Astrocyte of the cerebellum (primary cell): ENCODE measurements around the gene GALK2.

ENCODE experiments used
- DNase-seq: peaks from one replicate; pipeline ENCODE4 v3.0.0-alpha.2; 2011; ENCODE audit warnings: low read depth
- H3K4me3 ChIP-seq: 2 replicates; pipeline ENCODE4 v1.5.1; 2011; ENCODE audit warnings: mild to moderate bottlenecking, low read depth, low read length, moderate library complexity
- in situ Hi-C: cut with HindIII; loops from 2 replicates; pipeline ENCODE4 v1.10.0; 2017; ENCODE audit warnings: low sequenced_read_pairs
- TF ChIP-seq, protein P1 (sequence below): IDR thresholded peaks from 2 replicates; pipeline ENCODE4 v1.5.1; 2012; ENCODE audit warnings: low read length, low read depth, moderate library complexity, mild to moderate bottlenecking; ENCODE audit errors: missing control alignments

Gene GALK2

DNA sequence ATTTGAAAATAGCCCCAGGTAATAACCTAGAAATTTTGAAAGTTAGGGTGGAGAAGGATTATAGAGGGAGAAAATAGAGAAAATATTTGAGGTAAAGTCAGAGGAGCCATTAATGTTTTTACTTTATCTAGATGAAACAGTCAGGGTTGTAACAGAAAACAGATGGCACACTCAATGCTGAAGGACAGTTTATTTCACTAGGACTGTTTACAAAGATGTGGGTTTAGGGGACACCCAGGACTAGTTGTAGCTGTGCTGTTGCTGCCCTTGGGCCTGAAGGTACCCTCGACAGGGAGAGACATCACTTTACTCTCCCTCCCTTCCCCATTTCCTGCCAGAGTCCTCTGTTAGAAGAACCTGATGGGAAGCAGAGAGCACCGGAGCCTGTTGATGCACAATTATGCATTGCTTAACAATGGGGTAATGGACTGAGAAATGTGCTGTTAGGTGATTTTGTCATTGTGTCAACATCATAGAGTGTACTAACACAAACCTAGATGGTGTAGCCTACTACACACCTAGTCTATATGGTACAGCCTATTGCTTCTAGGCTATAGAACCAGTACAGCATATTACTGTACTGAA is 103.8 kb downstream of the GALK2 start:
- H3K4me3 ChIP-seq, result no peak overlapping the region
- in situ Hi-C loops, result no loop called here
- no peak for DNase-seq
- TF ChIP-seq, protein P1, sequence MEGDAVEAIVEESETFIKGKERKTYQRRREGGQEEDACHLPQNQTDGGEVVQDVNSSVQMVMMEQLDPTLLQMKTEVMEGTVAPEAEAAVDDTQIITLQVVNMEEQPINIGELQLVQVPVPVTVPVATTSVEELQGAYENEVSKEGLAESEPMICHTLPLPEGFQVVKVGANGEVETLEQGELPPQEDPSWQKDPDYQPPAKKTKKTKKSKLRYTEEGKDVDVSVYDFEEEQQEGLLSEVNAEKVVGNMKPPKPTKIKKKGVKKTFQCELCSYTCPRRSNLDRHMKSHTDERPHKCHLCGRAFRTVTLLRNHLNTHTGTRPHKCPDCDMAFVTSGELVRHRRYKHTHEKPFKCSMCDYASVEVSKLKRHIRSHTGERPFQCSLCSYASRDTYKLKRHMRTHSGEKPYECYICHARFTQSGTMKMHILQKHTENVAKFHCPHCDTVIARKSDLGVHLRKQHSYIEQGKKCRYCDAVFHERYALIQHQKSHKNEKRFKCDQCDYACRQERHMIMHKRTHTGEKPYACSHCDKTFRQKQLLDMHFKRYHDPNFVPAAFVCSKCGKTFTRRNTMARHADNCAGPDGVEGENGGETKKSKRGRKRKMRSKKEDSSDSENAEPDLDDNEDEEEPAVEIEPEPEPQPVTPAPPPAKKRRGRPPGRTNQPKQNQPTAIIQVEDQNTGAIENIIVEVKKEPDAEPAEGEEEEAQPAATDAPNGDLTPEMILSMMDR, result no peak

DNA sequence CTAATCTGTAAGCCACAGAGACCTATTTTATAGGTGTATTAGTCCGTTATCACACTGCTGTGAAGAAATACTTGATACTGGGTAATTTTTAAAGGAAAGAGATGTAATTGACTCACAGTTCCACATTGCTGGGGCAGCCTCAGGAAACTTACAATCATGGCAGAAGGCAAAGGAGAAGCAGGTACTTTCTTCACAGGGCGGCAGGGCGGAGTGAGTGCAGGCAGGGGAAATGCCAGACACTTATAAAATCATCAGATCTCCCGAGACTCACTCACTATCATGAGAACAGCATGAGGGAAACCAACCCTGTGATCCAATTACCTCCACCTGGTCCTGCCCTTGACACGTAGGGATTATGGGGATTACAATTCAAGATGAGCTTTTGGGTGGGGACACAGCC is 108.7 kb downstream of the GALK2 start:
- in situ Hi-C loops, result no loop called here
- TF ChIP-seq, protein P1, result no peak
- DNase-seq, result no peak
- H3K4me3 ChIP-seq, result no peak overlapping the region

DNA sequence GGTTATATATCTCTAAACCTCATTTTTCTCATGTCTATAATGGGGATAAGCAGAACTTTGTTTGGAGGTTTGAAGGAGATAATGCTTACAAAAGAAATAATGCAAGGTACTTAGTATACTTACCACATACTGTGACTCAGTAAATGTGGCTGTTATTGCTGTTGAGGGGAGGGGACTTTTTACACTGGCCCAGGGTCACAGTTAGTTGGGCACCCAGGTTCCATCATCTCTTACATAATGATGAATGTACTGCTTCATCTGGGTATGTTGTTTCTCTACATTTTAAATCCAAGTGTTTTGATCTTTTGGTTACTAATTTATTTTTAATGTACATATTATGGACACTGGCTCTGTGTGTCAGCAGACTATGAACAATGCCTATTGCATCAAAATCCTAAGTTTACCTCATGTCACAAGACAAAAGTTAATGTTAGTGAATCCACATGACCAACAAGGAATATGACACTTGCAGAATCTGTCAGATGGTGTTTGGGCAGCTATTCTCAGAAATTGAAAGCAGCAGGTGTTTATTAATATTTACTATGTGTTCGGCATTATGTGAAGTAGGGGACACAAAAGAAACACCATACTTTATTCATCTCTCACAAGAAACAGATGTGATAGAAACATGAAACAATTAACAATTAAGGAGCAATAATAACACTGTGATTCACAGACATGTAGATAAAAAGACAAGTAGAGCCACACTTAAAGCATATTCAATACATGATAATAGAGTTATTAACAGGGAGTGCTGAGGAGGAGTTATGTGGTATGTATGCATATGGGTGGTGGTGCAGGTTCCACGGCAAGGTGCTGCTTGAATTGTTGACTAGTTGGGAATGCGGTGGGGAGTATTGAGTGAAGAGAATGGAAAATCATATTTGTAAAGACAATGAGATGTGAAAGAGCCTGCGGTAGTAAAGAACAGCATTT is 109.7 kb downstream of the GALK2 start:
- in situ Hi-C loops, result no loop called here
- TF ChIP-seq, protein P1, result no peak

DNA sequence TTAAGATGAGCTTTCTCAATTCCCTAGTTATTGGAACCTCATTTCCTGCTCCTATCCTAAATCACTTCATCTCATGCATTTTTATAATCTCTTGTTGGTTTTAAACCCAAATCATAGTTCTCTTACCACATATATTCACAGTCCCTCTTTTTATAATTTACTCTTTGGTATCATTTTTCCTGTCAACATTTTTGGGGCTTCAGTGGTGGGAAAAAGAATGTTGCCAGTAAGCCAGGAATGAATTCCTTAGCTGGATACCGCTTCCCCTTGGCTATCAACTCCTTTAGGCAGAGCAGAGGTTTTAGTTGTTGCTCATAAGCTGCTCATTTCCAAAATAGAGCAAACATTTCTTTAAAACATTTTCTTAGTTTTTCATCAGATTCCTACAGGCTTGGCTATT is 112.3 kb downstream of the GALK2 start:
- TF ChIP-seq, protein P1, result no peak
- peak; percentile 95 for DNase-seq
- in situ Hi-C loops, result no loop called here
- no peak overlapping the region for H3K4me3 ChIP-seq

More for the DNA sequence above, 109.7 kb downstream of the GALK2 start:
- H3K4me3 ChIP-seq, result no peak overlapping the region
- no peak for DNase-seq

DNA sequence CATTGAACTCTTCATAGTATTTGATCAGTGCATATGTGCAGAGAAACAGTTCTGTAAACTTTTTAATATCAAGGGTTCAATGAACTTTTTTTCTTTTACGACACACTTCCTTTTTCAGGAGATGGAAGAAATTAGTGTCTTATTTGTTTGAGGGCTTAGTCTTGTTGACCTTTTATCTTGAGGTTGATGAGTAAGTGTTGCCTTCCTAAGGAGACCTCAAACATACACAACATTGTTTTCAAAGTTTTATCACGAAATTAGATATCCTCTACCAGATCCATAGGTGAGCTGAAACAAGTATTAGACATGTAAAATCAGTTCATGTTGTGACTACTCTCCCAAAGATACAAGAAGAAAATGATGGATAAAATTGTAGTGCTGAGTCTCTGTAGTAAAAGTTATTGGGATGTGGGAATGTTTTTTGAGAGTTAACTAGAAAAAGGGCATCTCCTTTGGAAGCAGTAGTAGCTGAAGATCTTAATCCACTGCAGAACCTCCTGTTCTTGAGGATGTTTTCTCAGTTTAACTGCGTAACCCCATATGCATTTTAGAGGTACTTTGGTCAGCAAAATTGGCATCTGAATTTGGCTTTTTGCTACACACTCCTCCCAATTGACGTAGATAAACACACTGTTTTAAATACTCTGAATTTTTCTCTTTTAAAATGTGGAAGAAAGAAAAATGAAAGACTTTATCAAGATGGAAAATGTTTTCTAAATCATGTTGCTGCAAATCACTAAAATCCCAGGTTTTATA is 116.8 kb downstream of the GALK2 start:
- TF ChIP-seq, protein P1, result no peak
- in situ Hi-C loops, result no loop called here
- no peak overlapping the region for H3K4me3 ChIP-seq
- DNase-seq, result no peak

DNA sequence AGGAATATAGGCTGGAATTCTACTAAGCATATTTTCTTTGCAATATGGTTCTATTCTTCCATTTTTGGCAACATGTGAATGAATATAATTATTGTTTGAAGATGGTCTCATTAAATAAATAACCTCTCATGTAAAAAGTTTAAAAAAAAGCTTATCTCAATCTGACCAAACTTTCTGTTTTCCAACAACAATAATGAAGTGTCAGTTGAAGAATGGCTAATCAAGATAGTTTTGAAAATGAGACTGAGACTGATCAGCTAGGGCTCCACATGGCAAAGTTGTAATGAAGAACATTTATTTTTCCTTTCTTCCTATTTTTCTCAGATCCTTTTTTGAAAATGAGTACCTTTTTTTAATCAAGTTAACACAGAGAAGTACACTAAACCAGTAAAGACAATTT is 117.4 kb downstream of the GALK2 start:
- no peak overlapping the region for H3K4me3 ChIP-seq
- in situ Hi-C loops, result no loop called here
- TF ChIP-seq, protein P1, result no peak
- DNase-seq, result no peak
